ENCODE results near the gene LIFR.
A peak's percentile ranks its signal among the peaks of the same experiment; 100 is the strongest.

The LIFR gene

GRCh38 chr5:38553001-38553521 lies 3.4 kb downstream of the LIFR start:
- DNase-seq (ENCODE audit: insufficient read length, low spot score) (no peak), FAIRE-seq (peak; percentile 69)

GRCh38 chr5:38551030-38552017 lies 5.1 kb downstream of the LIFR start:
- DNase-seq (ENCODE audit: insufficient read length, low spot score) (peak; percentile 64), FAIRE-seq (peak; percentile 96)

GRCh38 chr5:38548064-38548759 lies 8.2 kb downstream of the LIFR start:
- FAIRE-seq, result peak; percentile 76
- peak; percentile 47 for DNase-seq (ENCODE audit: insufficient read length, low spot score)

GRCh38 chr5:38547257-38547656 lies 9.2 kb downstream of the LIFR start:
- FAIRE-seq, result no peak

GRCh38 chr5:38546691-38547146 lies 9.7 kb downstream of the LIFR start:
- DNase-seq (ENCODE audit: insufficient read length, low spot score), result no peak
- peak; percentile 92 for FAIRE-seq

More at GRCh38 chr5:38547257-38547656, 9.2 kb downstream of the LIFR start:
- no peak for DNase-seq (ENCODE audit: insufficient read length, low spot score)

GRCh38 chr5:38543886-38544285 lies 12.6 kb downstream of the LIFR start:
- DNase-seq (ENCODE audit: insufficient read length, low spot score) (no peak), FAIRE-seq (no peak)

GRCh38 chr5:38543074-38543473 lies 13.4 kb downstream of the LIFR start:
- no peak for DNase-seq (ENCODE audit: insufficient read length, low spot score)
- no peak for FAIRE-seq

GRCh38 chr5:38541174-38541725 lies 15.2 kb downstream of the LIFR start:
- peak; percentile 72 for FAIRE-seq
- DNase-seq (ENCODE audit: insufficient read length, low spot score), result no peak

GRCh38 chr5:38540314-38540713 lies 16.1 kb downstream of the LIFR start:
- no peak for DNase-seq (ENCODE audit: insufficient read length, low spot score)

GRCh38 chr5:38538161-38538560 lies 18.3 kb downstream of the LIFR start:
- DNase-seq (ENCODE audit: insufficient read length, low spot score) (no peak), FAIRE-seq (peak; percentile 83)

More at GRCh38 chr5:38540314-38540713, 16.1 kb downstream of the LIFR start:
- no peak for FAIRE-seq

- DNase-seq (ENCODE audit: insufficient read length, low spot score), result no peak
- FAIRE-seq, result no peak
Observed at GRCh38 chr5:38537505-38537904, 18.9 kb downstream of the LIFR start.

GRCh38 chr5:38536968-38537367 lies 19.5 kb downstream of the LIFR start:
- no peak for DNase-seq (ENCODE audit: insufficient read length, low spot score)
- no peak for FAIRE-seq

GRCh38 chr5:38535845-38536244 lies 20.6 kb downstream of the LIFR start:
- no peak for FAIRE-seq
- DNase-seq (ENCODE audit: insufficient read length, low spot score), result no peak

GRCh38 chr5:38535248-38535750 lies 21.1 kb downstream of the LIFR start:
- FAIRE-seq, result peak; percentile 57
- no peak for DNase-seq (ENCODE audit: insufficient read length, low spot score)

GRCh38 chr5:38534156-38534453 lies 22.3 kb downstream of the LIFR start:
- FAIRE-seq, result no peak
- DNase-seq (ENCODE audit: insufficient read length, low spot score), result no peak

GRCh38 chr5:38533286-38534155 lies 22.9 kb downstream of the LIFR start:
- FAIRE-seq (peak; percentile 59), DNase-seq (ENCODE audit: insufficient read length, low spot score) (no peak)

- FAIRE-seq (peak; percentile 49), DNase-seq (ENCODE audit: insufficient read length, low spot score) (no peak)
Observed at GRCh38 chr5:38532165-38532669, 24.2 kb downstream of the LIFR start.

- FAIRE-seq, result no peak
- no peak for DNase-seq (ENCODE audit: insufficient read length, low spot score)
Observed at GRCh38 chr5:38531518-38531917, 24.9 kb downstream of the LIFR start.

- no peak for DNase-seq (ENCODE audit: insufficient read length, low spot score)
- FAIRE-seq, result peak; percentile 4
Observed at GRCh38 chr5:38529955-38530646, 26.3 kb downstream of the LIFR start.
